Liver (tissue), 9 donors: ENCODE measurements around the gene COX18. TPM values are rescaled to one million over a fixed set of nuclear protein-coding genes. Genes with fewer than 3 reads are reported as not detected.

Source experiments
- DNase-seq: peaks from one replicate; pipeline ENCODE4 v3.0.0-alpha.2; 2017; ENCODE audit warnings: low spot score
- H3K27ac ChIP-seq, 2 donors: one replicate each; pipeline ENCODE4 v1.7.0; 2013; ENCODE audit warnings: inconsistent platforms in 2 of 2, low read length in 2 of 2, control low read depth in 1 of 2, low read depth in 1 of 2, mild to moderate bottlenecking in 1 of 2
- H3K27me3 ChIP-seq, 4 donors: one replicate each; pipeline versions ENCODE4 v1.6.1 to v1.7.0; 2013; ENCODE audit warnings: low read length in 3 of 4, inconsistent platforms in 1 of 4, mild to moderate bottlenecking in 1 of 4, moderate library complexity in 1 of 4; ENCODE audit not compliant: control insufficient read depth in 4 of 4, insufficient read depth in 4 of 4
- H3K36me3 ChIP-seq, 4 donors: one replicate each; pipeline versions ENCODE4 v1.6.1 to v1.7.0; 2013; ENCODE audit warnings: low read length in 3 of 4, mild to moderate bottlenecking in 3 of 4, low read depth in 1 of 4, moderate library complexity in 1 of 4; ENCODE audit not compliant: control insufficient read depth in 4 of 4, insufficient read depth in 3 of 4
- H3K4me1 ChIP-seq, 4 donors: one replicate each; pipeline versions ENCODE4 v1.6.1 to v1.7.0; 2013; ENCODE audit warnings: low read length in 3 of 4, mild to moderate bottlenecking in 3 of 4, moderate library complexity in 1 of 4; ENCODE audit not compliant: control insufficient read depth in 4 of 4, insufficient read depth in 4 of 4
- H3K4me3 ChIP-seq, 3 donors: one replicate each; pipeline versions ENCODE4 v1.6.1 to v1.7.0; 2013; ENCODE audit warnings: low read length in 3 of 3, control low read depth in 1 of 3, low read depth in 1 of 3, mild to moderate bottlenecking in 1 of 3
- H3K9ac ChIP-seq, 2 donors: one replicate each; pipeline ENCODE4 v1.7.0; 2013; ENCODE audit warnings: low read length in 2 of 2, mild to moderate bottlenecking in 2 of 2, moderate library complexity in 2 of 2, control low read depth in 1 of 2, low read depth in 1 of 2
- H3K9me3 ChIP-seq, 4 donors: one replicate each; pipeline versions ENCODE4 v1.6.1 to v1.7.0; 2013; ENCODE audit warnings: low read length in 3 of 4; ENCODE audit not compliant: control insufficient read depth in 4 of 4
- ATF3 ChIP-seq: IDR thresholded peaks from 2 replicates; pipeline ENCODE4 v1.6.1; 2016; ENCODE audit warnings: antibody characterized with exemption
- CTCF ChIP-seq: fragments of 150-350 bp; IDR thresholded peaks from 2 replicates; pipeline ENCODE4 v1.5.1; 2017; ENCODE audit warnings: improper control_type of control experiment, low read depth, low read length; ENCODE audit not compliant: missing input control
- EGR1 ChIP-seq, 2 donors: IDR thresholded peaks; 2 replicates each; pipeline ENCODE4 v1.6.1; 2016 to 2018; ENCODE audit warnings: antibody characterized with exemption in 2 of 2, low read depth in 2 of 2
- FOXA1 ChIP-seq: IDR thresholded peaks from 2 replicates; pipeline ENCODE4 v1.6.1; 2016; ENCODE audit warnings: antibody characterized with exemption
- FOXA2 ChIP-seq: IDR thresholded peaks from 2 replicates; pipeline ENCODE4 v1.6.1; 2016; ENCODE audit warnings: antibody characterized with exemption
- GABPA ChIP-seq, 2 donors: IDR thresholded peaks in 1 of 2; conservative IDR thresholded peaks in 1 of 2; 2 replicates each; pipeline ENCODE4 v1.6.1; 2016; ENCODE audit warnings: antibody characterized with exemption in 2 of 2, mild to moderate bottlenecking in 1 of 2, moderate library complexity in 1 of 2
- HNF4A ChIP-seq, 2 donors: conservative IDR thresholded peaks; 2 replicates each; pipeline ENCODE4 v1.6.1; 2016; ENCODE audit warnings: antibody characterized with exemption in 2 of 2, mild to moderate bottlenecking in 2 of 2
- HNF4G ChIP-seq: IDR thresholded peaks from 2 replicates; pipeline ENCODE4 v1.6.1; 2016; ENCODE audit warnings: antibody characterized with exemption
- JUND ChIP-seq, 2 donors: IDR thresholded peaks; 2 replicates each; pipeline ENCODE4 v1.6.1; 2016; ENCODE audit warnings: antibody characterized with exemption in 2 of 2
- MAX ChIP-seq: IDR thresholded peaks from 2 replicates; pipeline ENCODE4 v1.6.1; 2016; ENCODE audit warnings: antibody characterized with exemption
- NR2F2 ChIP-seq: IDR thresholded peaks from 2 replicates; pipeline ENCODE4 v1.6.1; 2016; ENCODE audit warnings: antibody characterized with exemption
- REST ChIP-seq: IDR thresholded peaks from 2 replicates; pipeline ENCODE4 v1.6.1; 2016; ENCODE audit warnings: antibody characterized with exemption, mild to moderate bottlenecking
- RXRA ChIP-seq, 2 donors: IDR thresholded peaks; 2 replicates each; pipeline ENCODE4 v1.6.1; 2017 to 2018; ENCODE audit warnings: antibody characterized with exemption in 2 of 2, mild to moderate bottlenecking in 1 of 2
- SP1 ChIP-seq: IDR thresholded peaks from 2 replicates; pipeline ENCODE4 v1.6.1; 2018; ENCODE audit warnings: antibody characterized with exemption, mild to moderate bottlenecking
- ZBTB33 ChIP-seq: IDR thresholded peaks from 2 replicates; pipeline ENCODE4 v1.6.1; 2016; ENCODE audit warnings: antibody characterized with exemption
- WGBS: extraction: QIAGEN DNeasy Blood & Tissue Kit; methylation state at CpG from one replicate; pipeline ENCODE4 v1.1.7; 2013; 5-methylcytosine and 5-hydroxymethylcytosine counted together
- polyA plus RNA-seq, 2 donors: library from polyadenylated mRNA; stranded (reverse) in 1 of 2; unstranded in 1 of 2; fragments of 200-250 nt in 1 of 2; fragments of >200 nt in 1 of 2; fragmentation: Nextera tagmentation in 1 of 2; extraction: Ambion mirVana in 1 of 2; gene quantifications; one replicate each; pipeline versions ENCODE4 v1.2.1 to v1.2.3, GENCODE V29; 2013 to 2015
- total RNA-seq, 2 donors: library from RNA; depleted of rRNA; stranded (reverse); fragments of >200 nt; gene quantifications; one replicate each; pipeline ENCODE4 v1.2.3, GENCODE V29; 2014
- donor health status: healthy.
- donor health status: healthy.
- donor health status: healthy.
- donor health status: healthy.
- donor health status: healthy.

COX18 gene
- total and polyA plus RNA-seq, 4 donors: 6.2 to 27.3 (median 18.4) TPM

GRCh38 chr4:73018595-73018994 is 50.9 kb downstream of the COX18 start:
- Histone ChIP-seq H3K27ac (no peak overlapping the region), H3K4me1 (no peaks in the 10 kb centered on the region), H3K9me3 (no peaks in the 10 kb centered on the region), H3K9ac (no peak overlapping the region), H3K36me3 (no peaks in the 10 kb centered on the region), H3K4me3 (no peak overlapping the region), H3K27me3 (no peaks in the 10 kb centered on the region)
- WGBS: 93% methylated on average over 6 of the region's 6 CpGs
- TF ChIP-seq RXRA (IDR thresholded peaks at IDR 0.05) (no peak), GABPA (IDR thresholded peaks at IDR 0.05 in 1 of 2, conservative IDR thresholded peaks at IDR 0.05 in 1 of 2) (no peak), CTCF (no peak), HNF4A (conservative IDR thresholded peaks at IDR 0.05) (no peak), JUND (IDR thresholded peaks at IDR 0.05) (no peak), NR2F2 (no peak), REST (no peak), ATF3 (no peak), MAX (no peak), ZBTB33 (no peak), FOXA1 (no peak), HNF4G (no peak), FOXA2 (no peak), EGR1 (IDR thresholded peaks at IDR 0.05; ENCODE audit: low read depth in 2 of 2) (no peak), SP1 (no peak)
- no peak for DNase-seq

GRCh38 chr4:73013310-73013709 is 56.2 kb downstream of the COX18 start:
- Histone ChIP-seq H3K4me1 (no peaks in the 10 kb centered on the region), H3K9me3 (peaks cover 0 to 4% (median 4%) of the 10 kb centered on the region in 4 donors), H3K4me3 (no peak overlapping the region), H3K27ac (no peak overlapping the region), H3K27me3 (no peaks in the 10 kb centered on the region), H3K9ac (no peak overlapping the region), H3K36me3 (no peaks in the 10 kb centered on the region)
- 83% methylated on average over 1 of the region's 1 CpG for WGBS
- TF ChIP-seq ZBTB33: no peak
- DNase-seq: no peak
